Activated CD4-positive, alpha-beta T cell treated with anti-CD3 and anti-CD28 coated beads, Interleukin-2, amount 10 ng/mL, durations not matched to agents 7 days and 5 days (primary cell): ENCODE measurements around the gene NRN1. TPM values are rescaled to one million over a fixed set of nuclear protein-coding genes. Genes with fewer than 3 reads are reported as not detected.
"Not testable (repeated sequence)": the region's sequence is repeated elsewhere in the genome, so short reads cannot be mapped to it uniquely, and the experiment has no call there.

Source experiments
- CTCF ChIA-PET: fragments of 350-600 bp; sonication (Branson Sonifier 250); formaldehyde crosslinking; loops from one replicate; lab custom pipeline; 2021; ENCODE audit warnings: antibody characterized with exemption; lab: Charles Lee
- POLR2A ChIA-PET: fragments of 350-600 bp; sonication (Branson Sonifier 250); formaldehyde crosslinking; loops from one replicate; lab custom pipeline; 2021; ENCODE audit warnings: antibody characterized with exemption; lab: Charles Lee
- DNase-seq: peaks from one replicate; pipeline ENCODE4 v3.0.0-alpha.2; 2020
- H3K27ac Mint-ChIP-seq: one replicate; pipeline ENCODE4 v1.8.0; 2021; ENCODE audit warnings: mild to moderate bottlenecking, moderate library complexity, mixed read lengths
- H3K27me3 Mint-ChIP-seq: one replicate; pipeline ENCODE4 v1.8.0; 2021; ENCODE audit warnings: mixed read lengths
- H3K36me3 Mint-ChIP-seq: one replicate; pipeline ENCODE4 v1.8.0; 2021; ENCODE audit warnings: low read depth, mixed read lengths
- H3K4me1 Mint-ChIP-seq: one replicate; pipeline ENCODE4 v1.8.0; 2021; ENCODE audit warnings: mixed read lengths
- H3K4me3 Mint-ChIP-seq: one replicate; pipeline ENCODE4 v1.8.0; 2021; ENCODE audit warnings: mild to moderate bottlenecking, moderate library complexity, mixed read lengths
- H3K9me3 Mint-ChIP-seq: one replicate; pipeline ENCODE4 v1.8.0; 2021; ENCODE audit warnings: mixed read lengths
- total RNA-seq, 2 experiments: library from RNA; stranded (reverse); gene quantifications; one replicate each; pipeline ENCODE4 v1.2.3, GENCODE V29; 2021

NRN1 gene
- total RNA-seq, 2 experiments from 2014 or later, result 7.0 to 8.7 TPM

- no peak overlapping the region for H3K27ac Mint-ChIP-seq
- peaks cover 76% of the 10 kb centered on the region for H3K4me1 Mint-ChIP-seq
- H3K4me3 Mint-ChIP-seq, result no peak overlapping the region
- peaks cover 18% of the 10 kb centered on the region for H3K36me3 Mint-ChIP-seq
- ChIA-PET POLR2A (no interaction called here), CTCF (no interaction called here)
- no peak for DNase-seq
- peaks cover 7% of the 10 kb centered on the region for H3K9me3 Mint-ChIP-seq
- peaks cover 46% of the 10 kb centered on the region for H3K27me3 Mint-ChIP-seq
These were observed 17.5 kb downstream of the NRN1 start for GRCh38 chr6:5989141-5989723.

GRCh38 chr6:5986861-5987260 lies 19.9 kb downstream of the NRN1 start:
- CTCF ChIA-PET, result interaction anchor here (0.9 to 1.8 kb wide), 2 partner anchors 8 to 17 kb away, joined by 3 to 7 read pairs; no protein-coding TSS in a partner anchor

GRCh38 chr6:5984150-5985089 lies 22.3 kb downstream of the NRN1 start:
- Mint-ChIP-seq H3K36me3 (peaks cover 24% of the 10 kb centered on the region), H3K4me1 (peaks cover 95% of the 10 kb centered on the region), H3K27ac (peak overlapping the region; percentile 75), H3K4me3 (peak overlapping the region; percentile 0), H3K27me3 (peaks cover 8% of the 10 kb centered on the region), H3K9me3 (peaks cover 11% of the 10 kb centered on the region)
- DNase-seq, result peak; percentile 42
- ChIA-PET POLR2A (no interaction called here), CTCF (interaction anchor here (1.1 kb wide), 1 partner anchor 23 kb away, joined by 3 read pairs; no protein-coding TSS in a partner anchor)

More at GRCh38 chr6:5986861-5987260, 19.9 kb downstream of the NRN1 start:
- Mint-ChIP-seq H3K4me1 (peaks cover 90% of the 10 kb centered on the region), H3K27me3 (peaks cover 22% of the 10 kb centered on the region), H3K36me3 (peaks cover 15% of the 10 kb centered on the region), H3K4me3 (no peak overlapping the region), H3K9me3 (peaks cover 5% of the 10 kb centered on the region), H3K27ac (peak overlapping the region; percentile 76)
- DNase-seq, result no peak
- POLR2A ChIA-PET, result interaction anchor here (0.6 kb wide), 1 partner anchor 26 kb away, joined by 3 read pairs; no protein-coding TSS in a partner anchor

- H3K36me3 Mint-ChIP-seq, result peaks cover 17% of the 10 kb centered on the region
- H3K27ac Mint-ChIP-seq, result peak overlapping the region; percentile 0
- POLR2A ChIA-PET, result no interaction called here
- peaks cover 68% of the 10 kb centered on the region for H3K4me1 Mint-ChIP-seq
- DNase-seq, result no peak
- H3K27me3 Mint-ChIP-seq, result peaks cover 13% of the 10 kb centered on the region
- CTCF ChIA-PET, result interaction anchor here (1.1 kb wide), 1 partner anchor 535 kb away, joined by 3 read pairs; no protein-coding TSS in a partner anchor
- peaks cover 11% of the 10 kb centered on the region for H3K9me3 Mint-ChIP-seq
- H3K4me3 Mint-ChIP-seq, result no peak overlapping the region
These were observed 25.3 kb downstream of the NRN1 start for GRCh38 chr6:5981126-5982026.

GRCh38 chr6:5979650-5980420 lies 26.9 kb downstream of the NRN1 start:
- CTCF ChIA-PET, result no interaction called here
- peak; percentile 36 for DNase-seq

GRCh38 chr6:5976811-5977210 lies 29.9 kb downstream of the NRN1 start:
- CTCF ChIA-PET, result no interaction called here
- peaks cover 20% of the 10 kb centered on the region for H3K27me3 Mint-ChIP-seq
- peaks cover 6% of the 10 kb centered on the region for H3K9me3 Mint-ChIP-seq
- H3K4me3 Mint-ChIP-seq, result no peak overlapping the region
- POLR2A ChIA-PET, result no interaction called here
- no peak overlapping the region for H3K27ac Mint-ChIP-seq
- peaks cover 11% of the 10 kb centered on the region for H3K36me3 Mint-ChIP-seq
- DNase-seq, result no peak
- H3K4me1 Mint-ChIP-seq, result peaks cover 23% of the 10 kb centered on the region

More at GRCh38 chr6:5979650-5980420, 26.9 kb downstream of the NRN1 start:
- POLR2A ChIA-PET, result no interaction called here
- H3K9me3 Mint-ChIP-seq, result peaks cover 6% of the 10 kb centered on the region
- H3K36me3 Mint-ChIP-seq, result peaks cover 11% of the 10 kb centered on the region
- peaks cover 16% of the 10 kb centered on the region for H3K27me3 Mint-ChIP-seq
- peaks cover 53% of the 10 kb centered on the region for H3K4me1 Mint-ChIP-seq
- H3K27ac Mint-ChIP-seq, result no peak overlapping the region
- H3K4me3 Mint-ChIP-seq, result no peak overlapping the region

- Mint-ChIP-seq H3K4me3 (no peak overlapping the region), H3K27ac (no peak overlapping the region), H3K4me1 (peaks cover 10% of the 10 kb centered on the region), H3K9me3 (no peaks in the 10 kb centered on the region), H3K36me3 (no peaks in the 10 kb centered on the region), H3K27me3 (peaks cover 12% of the 10 kb centered on the region)
- DNase-seq, result no peak
- ChIA-PET CTCF (interaction anchor here (0.6 to 1.6 kb wide), 2 partner anchors 11 to 946 kb away, joined by 3 to 4 read pairs; no protein-coding TSS in a partner anchor), POLR2A (no interaction called here)
These were observed 37.6 kb downstream of the NRN1 start for GRCh38 chr6:5968817-5969734.

GRCh38 chr6:5968036-5968435 lies 38.7 kb downstream of the NRN1 start:
- DNase-seq, H3K27ac Mint-ChIP-seq, POLR2A ChIA-PET, H3K4me1 Mint-ChIP-seq, H3K36me3 Mint-ChIP-seq, H3K9me3 Mint-ChIP-seq, H3K4me3 Mint-ChIP-seq: not testable (repeated sequence)
- H3K27me3 Mint-ChIP-seq, result peaks cover 12% of the 10 kb centered on the region
- CTCF ChIA-PET, result interaction anchor here (0.6 to 1.6 kb wide), 2 partner anchors 10 to 947 kb away, joined by 3 to 4 read pairs; no protein-coding TSS in a partner anchor

GRCh38 chr6:5967594-5967993 lies 39.1 kb downstream of the NRN1 start:
- peaks cover 10% of the 10 kb centered on the region for H3K4me1 Mint-ChIP-seq
- no peaks in the 10 kb centered on the region for H3K36me3 Mint-ChIP-seq
- ChIA-PET CTCF (no interaction called here), POLR2A (no interaction called here)
- DNase-seq, result no peak
- H3K27ac Mint-ChIP-seq, result no peak overlapping the region
- no peaks in the 10 kb centered on the region for H3K9me3 Mint-ChIP-seq
- H3K27me3 Mint-ChIP-seq, result peaks cover 12% of the 10 kb centered on the region
- H3K4me3 Mint-ChIP-seq, result no peak overlapping the region

GRCh38 chr6:5962794-5963193 lies 43.9 kb downstream of the NRN1 start:
- Mint-ChIP-seq H3K36me3 (no peaks in the 10 kb centered on the region), H3K4me3 (no peak overlapping the region), H3K4me1 (no peaks in the 10 kb centered on the region), H3K27me3 (peaks cover 12% of the 10 kb centered on the region), H3K27ac (no peak overlapping the region), H3K9me3 (no peaks in the 10 kb centered on the region)
- ChIA-PET POLR2A (no interaction called here), CTCF (no interaction called here)
- DNase-seq, result no peak

GRCh38 chr6:5961836-5962235 lies 44.9 kb downstream of the NRN1 start:
- no peak overlapping the region for H3K27ac Mint-ChIP-seq

More at GRCh38 chr6:5961836-5962235, 44.9 kb downstream of the NRN1 start:
- H3K4me1 Mint-ChIP-seq, result no peaks in the 10 kb centered on the region
- ChIA-PET CTCF (no interaction called here), POLR2A (no interaction called here)
- H3K27me3 Mint-ChIP-seq, result peaks cover 12% of the 10 kb centered on the region
- H3K9me3 Mint-ChIP-seq, result no peaks in the 10 kb centered on the region
- DNase-seq, result no peak
- no peak overlapping the region for H3K4me3 Mint-ChIP-seq
- H3K36me3 Mint-ChIP-seq, result no peaks in the 10 kb centered on the region
